Measurements from ENCODE around the gene RUVBL2. TPM values are rescaled to one million over a fixed set of nuclear protein-coding genes. Genes with fewer than 3 reads are reported as not detected.
"Not testable (repeated sequence)": the region's sequence is repeated elsewhere in the genome, so short reads cannot be mapped to it uniquely, and the experiment has no call there.

The RUVBL2 gene
- total RNA-seq, 1 experiment from 2014 or later: 270 TPM

GRCh38 chr19:49042177-49042576, 48.5 kb downstream of the RUVBL2 start (continued):
- TF ChIP-seq EGR1 (IDR thresholded peaks at IDR 0.05; ENCODE audit: low read depth): no peak

GRCh38 chr19:49042666-49043065, 49.0 kb downstream of the RUVBL2 start:
- Histone ChIP-seq H3K4me2 (ENCODE audit: low read length) (peak overlapping the region; percentile 70), H3K9ac (ENCODE audit: low read length) (peak overlapping the region; percentile 45), H3K27ac (ENCODE audit: low read depth, low read length) (peak overlapping the region; percentile 31; the same call in 1 of the 2 replicates), H3K4me1 (ENCODE audit: control insufficient read depth in 1 of 2, insufficient read depth in 2 of 2, low read length in 2 of 2) (peaks cover 25 to 45% of the 10 kb centered on the region in 2 experiments)
- BruUV-seq (replicated peaks); intact Hi-C loops (cut with micrococcal nuclease); H3K27me3 ChIP-seq (ENCODE audit: insufficient read depth, low read length); H3K9me3 ChIP-seq (ENCODE audit: control insufficient read depth in 1 of 2, insufficient read depth in 1 of 2, low read depth in 1 of 2, low read length in 2 of 2); RAD21 ChIA-PET (ENCODE audit: low non-redundant PET in 1 of 2, low total read pairs in 2 of 2, uncharacterized antibody in 2 of 2, unreplicated experiment in 2 of 2); H3K79me2 ChIP-seq (ENCODE audit: insufficient read depth, low read length); CTCF ChIA-PET; H3K4me3 ChIP-seq (replicated peaks in 1 of 2; ENCODE audit: low read depth in 1 of 2, low read length in 2 of 2); H2AFZ ChIP-seq (ENCODE audit: low read depth, low read length, poor library complexity, severe bottlenecking); ATAC-seq; H4K20me1 ChIP-seq (ENCODE audit: insufficient read depth); H3K9me2 ChIP-seq (ENCODE audit: insufficient read depth); H3K36me3 ChIP-seq (ENCODE audit: control insufficient read depth in 1 of 2, insufficient read depth in 2 of 2, low read length in 2 of 2); DNase-seq (ENCODE audit: low read depth, low spot score): not testable (repeated sequence)
- POLR2A ChIA-PET: interaction anchor here (0.6 kb wide), 1 partner anchor 436 kb away, joined by 3 read pairs; no protein-coding TSS in a partner anchor

GRCh38 chr19:49043548-49043947, 49.9 kb downstream of the RUVBL2 start, which contains the start of gene CGB5:
Gene CGB5 (plus strand): TSS chr19:49043848. CDS start chr19:49044210, 362 bp downstream.
- RAD21 ChIA-PET (ENCODE audit: low non-redundant PET in 1 of 2, low total read pairs in 2 of 2, uncharacterized antibody in 2 of 2, unreplicated experiment in 2 of 2); H3K79me2 ChIP-seq (ENCODE audit: insufficient read depth, low read length); DNase-seq (ENCODE audit: low read depth, low spot score); CTCF ChIA-PET; H3K27me3 ChIP-seq (ENCODE audit: insufficient read depth, low read length); BruUV-seq (replicated peaks); intact Hi-C loops (cut with micrococcal nuclease); H3K9ac ChIP-seq (ENCODE audit: low read length); H3K9me3 ChIP-seq (ENCODE audit: control insufficient read depth in 1 of 2, insufficient read depth in 1 of 2, low read depth in 1 of 2, low read length in 2 of 2); H3K4me3 ChIP-seq (replicated peaks in 1 of 2; ENCODE audit: low read depth in 1 of 2, low read length in 2 of 2); H2AFZ ChIP-seq (ENCODE audit: low read depth, low read length, poor library complexity, severe bottlenecking); H3K36me3 ChIP-seq (ENCODE audit: control insufficient read depth in 1 of 2, insufficient read depth in 2 of 2, low read length in 2 of 2); H3K9me2 ChIP-seq (ENCODE audit: insufficient read depth); H4K20me1 ChIP-seq (ENCODE audit: insufficient read depth); ATAC-seq; POLR2A ChIA-PET: not testable (repeated sequence)
- peak within 1 kb of the TSS; percentile 70 for H3K4me2 ChIP-seq (ENCODE audit: low read length)
- peaks cover 19 to 38% of the 10 kb centered on the region in 2 experiments for H3K4me1 ChIP-seq (ENCODE audit: control insufficient read depth in 1 of 2, insufficient read depth in 2 of 2, low read length in 2 of 2)
- peak within 1 kb of the TSS; percentile 31; the same call in 1 of the 2 replicates for H3K27ac ChIP-seq (ENCODE audit: low read depth, low read length)

- H3K36me3 ChIP-seq (ENCODE audit: control insufficient read depth in 1 of 2, insufficient read depth in 2 of 2, low read length in 2 of 2); H3K4me3 ChIP-seq (replicated peaks in 1 of 2; ENCODE audit: low read depth in 1 of 2, low read length in 2 of 2); H4K20me1 ChIP-seq (ENCODE audit: insufficient read depth); DNase-seq (ENCODE audit: low read depth, low spot score); H3K27me3 ChIP-seq (ENCODE audit: insufficient read depth, low read length); H3K9me3 ChIP-seq (ENCODE audit: control insufficient read depth in 1 of 2, insufficient read depth in 1 of 2, low read depth in 1 of 2, low read length in 2 of 2); H3K9ac ChIP-seq (ENCODE audit: low read length); ATAC-seq; CTCF ChIA-PET; H2AFZ ChIP-seq (ENCODE audit: low read depth, low read length, poor library complexity, severe bottlenecking); H3K9me2 ChIP-seq (ENCODE audit: insufficient read depth); H3K27ac ChIP-seq (ENCODE audit: low read depth, low read length); intact Hi-C loops (cut with micrococcal nuclease); RAD21 ChIA-PET (ENCODE audit: low non-redundant PET in 1 of 2, low total read pairs in 2 of 2, uncharacterized antibody in 2 of 2, unreplicated experiment in 2 of 2); POLR2A ChIA-PET; H3K79me2 ChIP-seq (ENCODE audit: insufficient read depth, low read length); BruUV-seq (replicated peaks): not testable (repeated sequence)
- Histone ChIP-seq H3K4me2 (ENCODE audit: low read length) (peak within 1 kb of the TSS; percentile 61), H3K4me1 (ENCODE audit: control insufficient read depth in 1 of 2, insufficient read depth in 2 of 2, low read length in 2 of 2) (peaks cover 6 to 21% of the 10 kb centered on the region in 2 experiments; a peak in 3 of 4 replicates)
Measured at GRCh38 chr19:49049011-49049410, 55.3 kb downstream of the RUVBL2 start, which contains the start of gene CGB8. Gene CGB8 (minus strand): TSS chr19:49049111. CDS start chr19:49048739, 372 bp downstream.

GRCh38 chr19:49049834-49050233, 56.1 kb downstream of the RUVBL2 start:
- H3K4me3 ChIP-seq (replicated peaks in 1 of 2; ENCODE audit: low read depth in 1 of 2, low read length in 2 of 2); RAD21 ChIA-PET (ENCODE audit: low non-redundant PET in 1 of 2, low total read pairs in 2 of 2, uncharacterized antibody in 2 of 2, unreplicated experiment in 2 of 2); ATAC-seq; POLR2A ChIA-PET; H4K20me1 ChIP-seq (ENCODE audit: insufficient read depth); intact Hi-C loops (cut with micrococcal nuclease); H3K9me3 ChIP-seq (ENCODE audit: control insufficient read depth in 1 of 2, insufficient read depth in 1 of 2, low read depth in 1 of 2, low read length in 2 of 2); DNase-seq (ENCODE audit: low read depth, low spot score); H2AFZ ChIP-seq (ENCODE audit: low read depth, low read length, poor library complexity, severe bottlenecking); BruUV-seq (replicated peaks); H3K79me2 ChIP-seq (ENCODE audit: insufficient read depth, low read length); H3K27ac ChIP-seq (ENCODE audit: low read depth, low read length); H3K27me3 ChIP-seq (ENCODE audit: insufficient read depth, low read length); H3K9ac ChIP-seq (ENCODE audit: low read length); CTCF ChIA-PET; H3K9me2 ChIP-seq (ENCODE audit: insufficient read depth); H3K36me3 ChIP-seq (ENCODE audit: control insufficient read depth in 1 of 2, insufficient read depth in 2 of 2, low read length in 2 of 2): not testable (repeated sequence)
- Histone ChIP-seq H3K4me2 (ENCODE audit: low read length) (peak overlapping the region; percentile 61), H3K4me1 (ENCODE audit: control insufficient read depth in 1 of 2, insufficient read depth in 2 of 2, low read length in 2 of 2) (peaks cover 6 to 21% of the 10 kb centered on the region in 2 experiments; a peak in 3 of 4 replicates)
